HCT116 (cell line): Measurements from ENCODE around the gene ERC2. TPM values are rescaled to one million over a fixed set of nuclear protein-coding genes. Genes with fewer than 3 reads are reported as not detected.

Experiments used
- ATAC-seq: fragments of 200-7000 bp; cut with Tn5 transposase; 2 replicates; pipeline ENCODE4 v1.9.1; 2020; ENCODE audit warnings: mild to moderate bottlenecking, moderate library complexity
- BruUV-seq: library from RNA; stranded (reverse); fragments of 400-500 nt; replicated peaks from 2 replicates; lab custom pipeline; 2021; lab: Mats Ljungman, UMichigan
- CTCF ChIA-PET: fragments of 300-600 bp; sonication (Branson Sonifier 250); formaldehyde crosslinking; loops from one replicate; lab custom pipeline; 2021; ENCODE audit warnings: antibody characterized with exemption; lab: Charles Lee
- POLR2A ChIA-PET: fragments of 300-600, 350-600 bp; sonication (Branson Sonifier 250); formaldehyde crosslinking; loops from one replicate; lab custom pipeline; 2021; ENCODE audit warnings: antibody characterized with exemption; lab: Charles Lee
- RAD21 ChIA-PET, 2 experiments: fragments of 300-600 bp; sonication (Branson Sonifier 250); formaldehyde crosslinking; loops; one replicate each; lab custom pipeline; 2023; ENCODE audit warnings: low total read pairs in 2 of 2; ENCODE audit not compliant: uncharacterized antibody in 2 of 2, unreplicated experiment in 2 of 2, low non-redundant PET in 1 of 2; lab: Charles Lee
- DNase-seq: peaks from one replicate; pipeline ENCODE4 v3.0.0-alpha.2; 2010; ENCODE audit warnings: low read depth, low spot score
- H2AFZ ChIP-seq: fragments of 200-600 bp; shearing (Covaris generic), sonication (generic); 2 replicates; pipeline ENCODE4 v1.6.1; 2017; ENCODE audit warnings: low read depth, mixed run types, mixed read lengths, antibody characterized with exemption, low read length; ENCODE audit not compliant: poor library complexity, severe bottlenecking
- H3K27ac ChIP-seq: 2 replicates; pipeline ENCODE4 v1.5.1; 2012; ENCODE audit warnings: low read depth, low read length
- H3K27me3 ChIP-seq: fragments of 200-600 bp; sonication (generic); 2 replicates; pipeline ENCODE4 v1.6.1; 2016; ENCODE audit warnings: mixed run types, low read length, mixed read lengths; ENCODE audit not compliant: insufficient read depth
- H3K36me3 ChIP-seq, 2 experiments: fragments of 200-500 bp in 1 of 2; fragments of 200-600 bp in 1 of 2; sonication (Bioruptor generic) in 1 of 2; sonication (generic) in 1 of 2; 2 replicates each; pipeline versions ENCODE4 v1.5.1 to v1.6.1; 2014 to 2016; ENCODE audit warnings: low read length in 2 of 2, inconsistent platforms in 1 of 2, mixed read lengths in 1 of 2, mixed run types in 1 of 2; ENCODE audit not compliant: insufficient read depth in 2 of 2, control insufficient read depth in 1 of 2
- H3K4me1 ChIP-seq, 2 experiments: fragments of 200-600 bp in 1 of 2; sonication (generic) in 1 of 2; 2 replicates each; pipeline versions ENCODE4 v1.5.1 to v1.6.1; 2012 to 2017; ENCODE audit warnings: low read length in 2 of 2, inconsistent platforms in 1 of 2, mild to moderate bottlenecking in 1 of 2, mixed read lengths in 1 of 2, mixed run types in 1 of 2, moderate library complexity in 1 of 2; ENCODE audit not compliant: insufficient read depth in 2 of 2, control insufficient read depth in 1 of 2
- H3K4me2 ChIP-seq: fragments of 200-600 bp; sonication (generic); 2 replicates; pipeline ENCODE4 v1.6.1; 2017; ENCODE audit warnings: mixed run types, low read length, mixed read lengths
- H3K4me3 ChIP-seq, 2 experiments: fragments of 200-600 bp in 1 of 2; sonication (generic) in 1 of 2; replicated peaks in 1 of 2; 2 replicates each; pipeline ENCODE4 v1.5.1; 2011 to 2016; ENCODE audit warnings: low read length in 2 of 2, control low read depth in 1 of 2, low read depth in 1 of 2, mild to moderate bottlenecking in 1 of 2, mixed read lengths in 1 of 2, mixed run types in 1 of 2
- H3K79me2 ChIP-seq: fragments of 200-600 bp; sonication (generic); 2 replicates; pipeline ENCODE4 v1.6.1; 2017; ENCODE audit warnings: mild to moderate bottlenecking, mixed run types, low read length, moderate library complexity, mixed read lengths; ENCODE audit not compliant: insufficient read depth
- H3K9ac ChIP-seq: fragments of 200-600 bp; sonication (generic); 2 replicates; pipeline ENCODE4 v1.6.1; 2016; ENCODE audit warnings: low read length, mixed read lengths
- H3K9me2 ChIP-seq: fragments of 200-600 bp; sonication (generic), shearing (Covaris generic); 2 replicates; pipeline ENCODE4 v1.6.1; 2017; ENCODE audit warnings: mixed run types, mild to moderate bottlenecking, moderate library complexity; ENCODE audit not compliant: insufficient read depth
- H3K9me3 ChIP-seq, 2 experiments: fragments of 200-500 bp in 1 of 2; fragments of 200-600 bp in 1 of 2; sonication (Bioruptor generic) in 1 of 2; sonication (generic) in 1 of 2; 2 replicates each; pipeline ENCODE4 v1.6.1; 2014 to 2017; ENCODE audit warnings: low read length in 2 of 2, mixed read lengths in 2 of 2, inconsistent platforms in 1 of 2, low read depth in 1 of 2, mild to moderate bottlenecking in 1 of 2, mixed run types in 1 of 2, moderate library complexity in 1 of 2; ENCODE audit not compliant: control insufficient read depth in 1 of 2, insufficient read depth in 1 of 2
- H4K20me1 ChIP-seq: fragments of 200-600 bp; sonication (generic), shearing (Covaris generic); 2 replicates; pipeline ENCODE4 v1.6.1; 2017; ENCODE audit warnings: mixed run types, mild to moderate bottlenecking, moderate library complexity; ENCODE audit not compliant: insufficient read depth
- CBX3 ChIP-seq: IDR thresholded peaks from 2 replicates; pipeline ENCODE4 v1.6.1; 2012; ENCODE audit warnings: low read depth
- EGR1 ChIP-seq: IDR thresholded peaks from 2 replicates; pipeline ENCODE4 v1.6.1; 2012; ENCODE audit warnings: low read depth
- FOSL1 ChIP-seq: IDR thresholded peaks from 2 replicates; pipeline ENCODE4 v1.6.1; 2012; ENCODE audit warnings: low read depth
- JUND ChIP-seq: IDR thresholded peaks from 2 replicates; pipeline ENCODE4 v1.6.1; 2012
- RAD21 ChIP-seq: IDR thresholded peaks from 2 replicates; pipeline ENCODE4 v1.6.1; 2012; ENCODE audit warnings: low read depth, mild to moderate bottlenecking
- TCF7L2 ChIP-seq: IDR thresholded peaks from 2 replicates; pipeline ENCODE4 v1.7.0; 2011; ENCODE audit warnings: borderline replicate concordance, inconsistent platforms; ENCODE audit not compliant: insufficient read depth, insufficient read length; ENCODE audit errors: extremely low read depth
- ZFX ChIP-seq: fragments of 450-650 bp; IDR thresholded peaks from 2 replicates; pipeline ENCODE4 v1.6.1; 2017
- intact Hi-C: fragments of 100-400 bp; cut with micrococcal nuclease; formaldehyde crosslinking; loops from 2 replicates; pipeline ENCODE4 v1.10.0; 2022
- total RNA-seq: library from RNA; stranded (reverse); gene quantifications from one replicate; pipeline ENCODE4 v1.2.1, GENCODE V29; 2021; ENCODE audit not compliant: unreplicated experiment
- TF ChIP-seq, protein P1 (sequence below): IDR thresholded peaks from 2 replicates; pipeline ENCODE4 v1.6.1; 2012; ENCODE audit warnings: low read depth
- TF ChIP-seq, protein P2 (sequence below): IDR thresholded peaks from 2 replicates; pipeline ENCODE4 v1.6.1; 2012

Gene ERC2
- total RNA-seq, 1 experiment from 2014 or later, result not detected

DNA sequence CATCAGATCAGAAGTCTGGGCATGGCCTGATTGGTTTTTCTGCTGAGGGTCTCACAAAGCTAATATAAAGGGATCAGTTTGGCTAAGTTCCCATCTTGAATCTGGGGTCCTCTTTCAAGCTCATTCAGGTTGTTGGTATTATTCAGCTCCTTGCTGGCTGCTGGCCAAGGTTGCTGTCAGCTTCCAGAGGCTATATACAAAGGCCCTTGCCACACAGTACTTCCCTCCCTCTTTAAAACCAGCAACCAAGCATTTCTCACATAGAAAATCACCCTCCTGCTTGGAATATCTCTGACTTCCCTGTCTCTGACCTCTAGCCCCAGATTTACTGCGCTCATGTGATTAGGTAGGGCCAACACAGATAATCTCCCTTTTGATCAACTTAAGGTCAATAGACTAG, 442.9 kb downstream of the ERC2 start:
- ChIA-PET RAD21 (no interaction called here), CTCF (no interaction called here), POLR2A (no interaction called here)
- Histone ChIP-seq H3K4me2 (no peak overlapping the region), H3K79me2 (no peaks in the 10 kb centered on the region), H4K20me1 (no peaks in the 10 kb centered on the region), H3K27ac (no peak overlapping the region), H3K4me1 (no peaks in the 10 kb centered on the region), H3K9ac (no peak overlapping the region), H3K9me2 (no peaks in the 10 kb centered on the region), H3K9me3 (no peaks in the 10 kb centered on the region; a peak in 1 of 4 replicates), H2AFZ (no peak overlapping the region), H3K36me3 (no peaks in the 10 kb centered on the region), H3K27me3 (no peaks in the 10 kb centered on the region), H3K4me3 (no peak overlapping the region)
- DNase-seq (no peak), ATAC-seq (no peak)
- TF ChIP-seq, protein P1, sequence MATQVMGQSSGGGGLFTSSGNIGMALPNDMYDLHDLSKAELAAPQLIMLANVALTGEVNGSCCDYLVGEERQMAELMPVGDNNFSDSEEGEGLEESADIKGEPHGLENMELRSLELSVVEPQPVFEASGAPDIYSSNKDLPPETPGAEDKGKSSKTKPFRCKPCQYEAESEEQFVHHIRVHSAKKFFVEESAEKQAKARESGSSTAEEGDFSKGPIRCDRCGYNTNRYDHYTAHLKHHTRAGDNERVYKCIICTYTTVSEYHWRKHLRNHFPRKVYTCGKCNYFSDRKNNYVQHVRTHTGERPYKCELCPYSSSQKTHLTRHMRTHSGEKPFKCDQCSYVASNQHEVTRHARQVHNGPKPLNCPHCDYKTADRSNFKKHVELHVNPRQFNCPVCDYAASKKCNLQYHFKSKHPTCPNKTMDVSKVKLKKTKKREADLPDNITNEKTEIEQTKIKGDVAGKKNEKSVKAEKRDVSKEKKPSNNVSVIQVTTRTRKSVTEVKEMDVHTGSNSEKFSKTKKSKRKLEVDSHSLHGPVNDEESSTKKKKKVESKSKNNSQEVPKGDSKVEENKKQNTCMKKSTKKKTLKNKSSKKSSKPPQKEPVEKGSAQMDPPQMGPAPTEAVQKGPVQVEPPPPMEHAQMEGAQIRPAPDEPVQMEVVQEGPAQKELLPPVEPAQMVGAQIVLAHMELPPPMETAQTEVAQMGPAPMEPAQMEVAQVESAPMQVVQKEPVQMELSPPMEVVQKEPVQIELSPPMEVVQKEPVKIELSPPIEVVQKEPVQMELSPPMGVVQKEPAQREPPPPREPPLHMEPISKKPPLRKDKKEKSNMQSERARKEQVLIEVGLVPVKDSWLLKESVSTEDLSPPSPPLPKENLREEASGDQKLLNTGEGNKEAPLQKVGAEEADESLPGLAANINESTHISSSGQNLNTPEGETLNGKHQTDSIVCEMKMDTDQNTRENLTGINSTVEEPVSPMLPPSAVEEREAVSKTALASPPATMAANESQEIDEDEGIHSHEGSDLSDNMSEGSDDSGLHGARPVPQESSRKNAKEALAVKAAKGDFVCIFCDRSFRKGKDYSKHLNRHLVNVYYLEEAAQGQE, result no peak
- TF ChIP-seq, protein P2, sequence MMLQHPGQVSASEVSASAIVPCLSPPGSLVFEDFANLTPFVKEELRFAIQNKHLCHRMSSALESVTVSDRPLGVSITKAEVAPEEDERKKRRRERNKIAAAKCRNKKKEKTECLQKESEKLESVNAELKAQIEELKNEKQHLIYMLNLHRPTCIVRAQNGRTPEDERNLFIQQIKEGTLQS, result no peak
- TF ChIP-seq RAD21 (no peak), TCF7L2 (no peak), CBX3 (no peak), JUND (no peak), FOSL1 (no peak), EGR1 (no peak), ZFX (no peak)
- BruUV-seq, result no TSS peak
- intact Hi-C loops, result no loop called here
